HUES6 (cell line): ENCODE results near the gene CTTN.
"Not testable (repeated sequence)": the region's sequence is repeated elsewhere in the genome, so short reads cannot be mapped to it uniquely, and the experiment has no call there.

Experiments
- H3K27ac ChIP-seq: 2 replicates; pipeline ENCODE4 v1.7.0; 2013; ENCODE audit warnings: low read depth, mild to moderate bottlenecking, low read length, inconsistent platforms
- H3K27me3 ChIP-seq: 2 replicates; pipeline ENCODE4 v1.6.1; 2013; ENCODE audit warnings: low read length; ENCODE audit not compliant: control insufficient read depth, insufficient read depth
- H3K36me3 ChIP-seq: 2 replicates; pipeline ENCODE4 v1.6.1; 2013; ENCODE audit warnings: low read length; ENCODE audit not compliant: control insufficient read depth, insufficient read depth
- H3K4me1 ChIP-seq: 2 replicates; pipeline ENCODE4 v1.6.1; 2013; ENCODE audit warnings: low read length; ENCODE audit not compliant: control insufficient read depth, insufficient read depth
- H3K4me3 ChIP-seq: 2 replicates; pipeline ENCODE4 v1.5.1; 2013; ENCODE audit warnings: low read depth, low read length
- H3K9ac ChIP-seq: one replicate; pipeline ENCODE4 v1.6.1; 2013; ENCODE audit warnings: mild to moderate bottlenecking, low read length
- H3K9me3 ChIP-seq: 2 replicates; pipeline ENCODE4 v1.6.1; 2013; ENCODE audit warnings: low read depth, low read length; ENCODE audit not compliant: control insufficient read depth, insufficient read depth

The CTTN gene

GRCh38 chr11:70381872-70382861 is 16.2 kb upstream of the CTTN start:
- no peak overlapping the region for H3K4me3 ChIP-seq
- no peaks in the 10 kb centered on the region for H3K27me3 ChIP-seq
- no peaks in the 10 kb centered on the region for H3K9me3 ChIP-seq
- peak overlapping the region; percentile 50 for H3K27ac ChIP-seq
- peaks cover 70% of the 10 kb centered on the region for H3K36me3 ChIP-seq
- peaks cover 16% of the 10 kb centered on the region for H3K4me1 ChIP-seq
- H3K9ac ChIP-seq = peak overlapping the region; percentile 38

GRCh38 chr11:70383664-70384565 is 14.4 kb upstream of the CTTN start:
- Histone ChIP-seq H3K9me3 (no peaks in the 10 kb centered on the region), H3K9ac (no peak overlapping the region), H3K4me3 (no peak overlapping the region)

GRCh38 chr11:70384566-70385152 is 13.7 kb upstream of the CTTN start:
- H3K27ac ChIP-seq = no peak overlapping the region

More at GRCh38 chr11:70383664-70384565, 14.4 kb upstream of the CTTN start:
- Histone ChIP-seq H3K36me3 (peaks cover 53% of the 10 kb centered on the region), H3K27me3 (no peaks in the 10 kb centered on the region), H3K4me1 (peaks cover 18% of the 10 kb centered on the region), H3K27ac (no peak overlapping the region)

GRCh38 chr11:70387564-70387963 is 10.8 kb upstream of the CTTN start:
- H3K4me1 ChIP-seq = peaks cover 20% of the 10 kb centered on the region
- H3K4me3 ChIP-seq = no peak overlapping the region

More at GRCh38 chr11:70384566-70385152, 13.7 kb upstream of the CTTN start:
- Histone ChIP-seq H3K9me3 (no peaks in the 10 kb centered on the region), H3K9ac (no peak overlapping the region), H3K4me1 (peaks cover 25% of the 10 kb centered on the region), H3K4me3 (no peak overlapping the region), H3K27me3 (no peaks in the 10 kb centered on the region), H3K36me3 (peaks cover 48% of the 10 kb centered on the region)

GRCh38 chr11:70389201-70389600 is 9.1 kb upstream of the CTTN start:
- no peak overlapping the region for H3K4me3 ChIP-seq
- no peak overlapping the region for H3K9ac ChIP-seq
- H3K9me3 ChIP-seq = no peaks in the 10 kb centered on the region
- no peaks in the 10 kb centered on the region for H3K27me3 ChIP-seq
- peaks cover 19% of the 10 kb centered on the region for H3K4me1 ChIP-seq
- peaks cover 20% of the 10 kb centered on the region for H3K36me3 ChIP-seq
- H3K27ac ChIP-seq = 0 out of 2 replicates have a peak overlapping the region, but pooled peaks have one; percentile 25

More at GRCh38 chr11:70387564-70387963, 10.8 kb upstream of the CTTN start:
- Histone ChIP-seq H3K27ac (no peak overlapping the region), H3K27me3 (no peaks in the 10 kb centered on the region), H3K9me3 (no peaks in the 10 kb centered on the region), H3K9ac (no peak overlapping the region), H3K36me3 (peaks cover 32% of the 10 kb centered on the region)

GRCh38 chr11:70390882-70391281 is 7.4 kb upstream of the CTTN start:
- H3K9me3 ChIP-seq, H3K27me3 ChIP-seq, H3K27ac ChIP-seq, H3K9ac ChIP-seq, H3K4me3 ChIP-seq: not testable (repeated sequence)
- peaks cover 11% of the 10 kb centered on the region for H3K36me3 ChIP-seq
- H3K4me1 ChIP-seq = peaks cover 19% of the 10 kb centered on the region

GRCh38 chr11:70394211-70394950 is 3.9 kb upstream of the CTTN start:
- no peak overlapping the region for H3K9ac ChIP-seq
- H3K4me1 ChIP-seq = peaks cover 17% of the 10 kb centered on the region
- H3K9me3 ChIP-seq = no peaks in the 10 kb centered on the region
- peaks cover 8% of the 10 kb centered on the region for H3K36me3 ChIP-seq
- H3K4me3 ChIP-seq = no peak overlapping the region
- H3K27me3 ChIP-seq = no peaks in the 10 kb centered on the region
- no peak overlapping the region for H3K27ac ChIP-seq

- Histone ChIP-seq H3K36me3 (peaks cover 8% of the 10 kb centered on the region), H3K27ac (peak overlapping the region; percentile 69; the same call in 1 of the 2 replicates), H3K27me3 (no peaks in the 10 kb centered on the region), H3K4me3 (peak overlapping the region; percentile 86), H3K9ac (peak overlapping the region; percentile 84), H3K4me1 (peaks cover 20% of the 10 kb centered on the region), H3K9me3 (no peaks in the 10 kb centered on the region)
Observed at GRCh38 chr11:70397336-70397982, 870 bp upstream of the CTTN start.

- peak overlapping the region; percentile 89 for H3K9ac ChIP-seq
- peak overlapping the region; percentile 86 for H3K4me3 ChIP-seq
- peaks cover 8% of the 10 kb centered on the region for H3K36me3 ChIP-seq
- H3K9me3 ChIP-seq = no peaks in the 10 kb centered on the region
- peaks cover 22% of the 10 kb centered on the region for H3K4me1 ChIP-seq
- peak overlapping the region; percentile 80; the same call in 1 of the 2 replicates for H3K27ac ChIP-seq
- no peaks in the 10 kb centered on the region for H3K27me3 ChIP-seq
Observed at GRCh38 chr11:70398834-70399680, 728 bp downstream of the CTTN start.
